Progenitor cell of endocrine pancreas (in vitro differentiated cells): ENCODE measurements around the gene WFIKKN1. TPM values are rescaled to one million over a fixed set of nuclear protein-coding genes. Genes with fewer than 3 reads are reported as not detected.

Experiments
- DNase-seq: peaks from one replicate; pipeline ENCODE4 v3.0.0; 2021; ENCODE audit warnings: low spot score; ENCODE audit not compliant: unreplicated experiment
- H3K27ac Mint-ChIP-seq: 2 replicates; pipeline ENCODE4 v1.8.0; 2021; ENCODE audit warnings: mild to moderate bottlenecking, moderate library complexity, mixed read lengths
- H3K27me3 Mint-ChIP-seq: 2 replicates; pipeline ENCODE4 v1.8.0; 2021; ENCODE audit warnings: mixed read lengths
- H3K36me3 Mint-ChIP-seq: 2 replicates; pipeline ENCODE4 v1.8.0; 2022; ENCODE audit warnings: mixed read lengths; ENCODE audit not compliant: insufficient read depth
- H3K4me1 Mint-ChIP-seq: 2 replicates; pipeline ENCODE4 v1.8.0; 2021; ENCODE audit warnings: low read depth, mixed read lengths
- H3K4me3 Mint-ChIP-seq: 2 replicates; pipeline ENCODE4 v1.8.0; 2021; ENCODE audit warnings: low read depth, mild to moderate bottlenecking, moderate library complexity, mixed read lengths
- H3K9me3 Mint-ChIP-seq: 2 replicates; pipeline ENCODE4 v1.8.0; 2021; ENCODE audit warnings: low read depth, mixed read lengths
- total RNA-seq: library from RNA; stranded (reverse); gene quantifications from 2 replicates; pipeline ENCODE4 v1.2.1, GENCODE V29; 2021
- TF ChIP-seq, protein P1 (sequence below): fragments of 200-600 bp; sonication (generic); IDR thresholded peaks from one replicate; pipeline ENCODE4 v1.5.0; 2021; ENCODE audit warnings: antibody characterized with exemption, mild to moderate bottlenecking; ENCODE audit not compliant: unreplicated experiment

WFIKKN1 gene
- total RNA-seq, 1 donor from 2014 or later, result 42.8 TPM

DNA sequence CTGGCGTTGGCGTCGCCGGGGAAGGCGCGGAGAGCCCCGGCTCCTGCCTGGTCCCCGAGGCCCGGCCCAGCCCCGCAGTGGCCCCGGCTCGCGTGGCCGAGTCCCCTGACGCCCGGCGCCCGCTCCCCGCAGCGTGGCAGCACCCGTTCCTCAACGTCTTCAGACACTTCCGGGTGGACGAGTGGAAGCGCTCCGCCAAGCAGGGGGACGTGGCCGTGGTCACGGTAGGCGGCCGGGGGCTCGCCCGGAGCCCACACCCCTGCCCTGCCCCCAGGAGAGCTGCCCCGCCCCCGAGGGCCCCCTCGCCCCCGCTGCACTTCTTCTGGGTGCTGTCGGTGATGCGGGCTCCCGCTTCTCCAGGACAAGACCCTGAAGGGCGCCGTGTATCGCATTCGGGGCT is 18.8 kb downstream of the WFIKKN1 start:
- Mint-ChIP-seq H3K4me1 (peaks cover 3% of the 10 kb centered on the region), H3K36me3 (peaks cover 2% of the 10 kb centered on the region), H3K27ac (no peak overlapping the region), H3K9me3 (no peaks in the 10 kb centered on the region), H3K4me3 (peak overlapping the region; percentile 71), H3K27me3 (no peaks in the 10 kb centered on the region)
- no peak for DNase-seq
- TF ChIP-seq, protein P1, sequence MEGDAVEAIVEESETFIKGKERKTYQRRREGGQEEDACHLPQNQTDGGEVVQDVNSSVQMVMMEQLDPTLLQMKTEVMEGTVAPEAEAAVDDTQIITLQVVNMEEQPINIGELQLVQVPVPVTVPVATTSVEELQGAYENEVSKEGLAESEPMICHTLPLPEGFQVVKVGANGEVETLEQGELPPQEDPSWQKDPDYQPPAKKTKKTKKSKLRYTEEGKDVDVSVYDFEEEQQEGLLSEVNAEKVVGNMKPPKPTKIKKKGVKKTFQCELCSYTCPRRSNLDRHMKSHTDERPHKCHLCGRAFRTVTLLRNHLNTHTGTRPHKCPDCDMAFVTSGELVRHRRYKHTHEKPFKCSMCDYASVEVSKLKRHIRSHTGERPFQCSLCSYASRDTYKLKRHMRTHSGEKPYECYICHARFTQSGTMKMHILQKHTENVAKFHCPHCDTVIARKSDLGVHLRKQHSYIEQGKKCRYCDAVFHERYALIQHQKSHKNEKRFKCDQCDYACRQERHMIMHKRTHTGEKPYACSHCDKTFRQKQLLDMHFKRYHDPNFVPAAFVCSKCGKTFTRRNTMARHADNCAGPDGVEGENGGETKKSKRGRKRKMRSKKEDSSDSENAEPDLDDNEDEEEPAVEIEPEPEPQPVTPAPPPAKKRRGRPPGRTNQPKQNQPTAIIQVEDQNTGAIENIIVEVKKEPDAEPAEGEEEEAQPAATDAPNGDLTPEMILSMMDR, result no peak

DNA sequence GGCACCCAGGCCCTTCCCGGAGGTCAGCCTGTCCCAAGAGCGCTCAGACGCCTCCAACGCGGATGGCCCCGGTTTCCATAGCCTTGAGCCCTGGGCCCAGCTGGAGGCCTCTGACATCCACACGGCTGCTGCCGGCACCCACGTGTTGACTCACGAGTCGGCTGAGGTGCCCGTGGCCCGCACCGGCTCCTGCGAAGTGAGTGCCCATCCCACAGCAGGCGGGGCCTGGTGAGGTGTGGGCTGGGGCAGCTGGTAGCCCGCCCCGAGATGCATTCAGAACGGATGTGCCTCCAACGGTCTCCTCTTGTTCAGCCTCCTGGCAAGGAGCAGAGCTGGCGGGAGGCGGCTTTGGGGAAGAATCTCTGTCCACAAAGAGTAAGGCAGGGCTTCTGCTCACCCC is 21.1 kb downstream of the WFIKKN1 start:
- H3K4me1 Mint-ChIP-seq, result peaks cover 1% of the 10 kb centered on the region
- no peak for DNase-seq
- H3K9me3 Mint-ChIP-seq, result no peaks in the 10 kb centered on the region
- TF ChIP-seq, protein P1, result no peak
- H3K4me3 Mint-ChIP-seq, result no peak overlapping the region
- H3K27ac Mint-ChIP-seq, result no peak overlapping the region
- H3K27me3 Mint-ChIP-seq, result no peaks in the 10 kb centered on the region
- no peaks in the 10 kb centered on the region for H3K36me3 Mint-ChIP-seq

GRCh38 chr16:652454-653305 is 21.9 kb downstream of the WFIKKN1 start:
- no peak for DNase-seq
- Mint-ChIP-seq H3K27ac (no peak overlapping the region), H3K4me3 (no peak overlapping the region), H3K36me3 (no peaks in the 10 kb centered on the region), H3K27me3 (no peaks in the 10 kb centered on the region), H3K9me3 (no peaks in the 10 kb centered on the region), H3K4me1 (peaks cover 1% of the 10 kb centered on the region)
- TF ChIP-seq, protein P1, result no peak

GRCh38 chr16:654034-654433 is 23.2 kb downstream of the WFIKKN1 start:
- Mint-ChIP-seq H3K27ac (no peak overlapping the region), H3K36me3 (no peaks in the 10 kb centered on the region), H3K9me3 (no peaks in the 10 kb centered on the region), H3K27me3 (no peaks in the 10 kb centered on the region), H3K4me3 (no peak overlapping the region), H3K4me1 (peaks cover 1% of the 10 kb centered on the region)
- no peak for DNase-seq
- TF ChIP-seq, protein P1, result no peak

- H3K4me3 Mint-ChIP-seq, result no peak overlapping the region
- H3K4me1 Mint-ChIP-seq, result no peaks in the 10 kb centered on the region
- no peaks in the 10 kb centered on the region for H3K9me3 Mint-ChIP-seq
- no peaks in the 10 kb centered on the region for H3K27me3 Mint-ChIP-seq
- peaks cover under 1% of the 10 kb centered on the region for H3K36me3 Mint-ChIP-seq
- H3K27ac Mint-ChIP-seq, result no peak overlapping the region
- TF ChIP-seq, protein P1, result no peak
- DNase-seq, result no peak
Measured at GRCh38 chr16:657487-657886, 26.7 kb downstream of the WFIKKN1 start.
